ENCODE results near the gene ZBTB18. TPM values are rescaled to one million over a fixed set of nuclear protein-coding genes. Genes with fewer than 3 reads are reported as not detected.

The ZBTB18 gene
- total RNA-seq, 1 experiment from 2014 or later: 16.8 TPM

DNA sequence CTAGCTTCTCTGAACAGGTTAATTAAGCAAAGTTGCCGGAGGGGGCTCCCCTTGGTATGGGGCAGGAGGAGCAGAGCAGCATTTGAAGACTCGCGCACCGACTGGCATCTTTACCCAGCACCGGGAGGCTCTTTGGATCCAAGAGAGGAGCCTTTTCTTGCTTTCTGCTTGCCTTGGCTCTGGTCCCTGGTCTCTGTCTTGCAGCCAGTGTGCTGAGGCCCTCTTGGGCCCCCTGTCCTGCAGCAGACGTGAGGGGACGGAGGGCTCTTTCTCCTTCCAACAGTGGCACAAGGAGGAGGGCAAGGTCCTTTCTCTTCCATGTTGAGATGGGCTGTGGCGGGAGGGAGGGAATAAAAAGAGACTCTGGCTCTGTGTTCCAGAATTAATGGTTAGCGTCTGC lies 45.6 kb downstream of the ZBTB18 start:
- ChIA-PET CTCF (no interaction called here), POLR2A (ENCODE audit: unreplicated experiment) (no interaction called here)
- Histone ChIP-seq H3K4me3 (ENCODE audit: low read length) (no peak overlapping the region), H3K4me1 (ENCODE audit: insufficient read depth, low read length) (peaks cover 10% of the 10 kb centered on the region; the same call in 1 of the 2 replicates), H3K9me3 (ENCODE audit: low read length) (no peaks in the 10 kb centered on the region), H3K9ac (ENCODE audit: low read length) (no peak overlapping the region), H3K27me3 (ENCODE audit: low read length) (no peaks in the 10 kb centered on the region), H3K9me2 (replicated peaks; ENCODE audit: low read length) (0 out of 2 replicates have a peak, but pooled peaks cover 7% of the 10 kb centered on the region), H3K79me2 (ENCODE audit: low read length) (no peaks in the 10 kb centered on the region), H3K27ac (ENCODE audit: low read length) (no peak overlapping the region), H3K4me2 (ENCODE audit: low read length) (no peak overlapping the region), H2AFZ (ENCODE audit: low read length) (no peak overlapping the region), H3K36me3 (ENCODE audit: low read depth, low read length) (no peaks in the 10 kb centered on the region), H3F3A (ENCODE audit: low read length, unreplicated experiment) (no peaks in the 10 kb centered on the region), H4K20me1 (ENCODE audit: low read length) (no peaks in the 10 kb centered on the region)
- no peak for TF ChIP-seq CTCF (conservative IDR thresholded peaks at IDR 0.05; ENCODE audit: low read depth, low read length)
- no peak for TF ChIP-seq EZH2 (IDR thresholded peaks at IDR 0.05; ENCODE audit: low read length, unreplicated experiment)
- no peak for TF ChIP-seq EZH2phosphoT487 (IDR thresholded peaks at IDR 0.05; ENCODE audit: borderline replicate concordance, low read length)
- BruUV-seq (replicated peaks): no TSS peak
- intact Hi-C loops (cut with micrococcal nuclease): no loop called here
- no peak for ATAC-seq
- DNase-seq: no peak

- POLR2A ChIA-PET (ENCODE audit: unreplicated experiment): interaction anchor here (0.5 kb wide), 1 partner anchor 575 kb away, joined by 12 read pairs; no protein-coding TSS in a partner anchor
- no peak for ATAC-seq
Measured at GRCh38 chr1:244097523-244098405, 46.7 kb downstream of the ZBTB18 start.

More at GRCh38 chr1:244097523-244098405, 46.7 kb downstream of the ZBTB18 start:
- no peak for DNase-seq
- Histone ChIP-seq H3K9ac (ENCODE audit: low read length) (no peak overlapping the region), H4K20me1 (ENCODE audit: low read length) (no peaks in the 10 kb centered on the region), H3K9me2 (replicated peaks; ENCODE audit: low read length) (0 out of 2 replicates have a peak, but pooled peaks cover 7% of the 10 kb centered on the region), H3K79me2 (ENCODE audit: low read length) (no peaks in the 10 kb centered on the region), H3K4me1 (ENCODE audit: insufficient read depth, low read length) (no peaks in the 10 kb centered on the region), H3K36me3 (ENCODE audit: low read depth, low read length) (no peaks in the 10 kb centered on the region), H3K4me3 (ENCODE audit: low read length) (no peak overlapping the region), H3K9me3 (ENCODE audit: low read length) (no peaks in the 10 kb centered on the region), H3F3A (ENCODE audit: low read length, unreplicated experiment) (no peaks in the 10 kb centered on the region), H2AFZ (ENCODE audit: low read length) (no peak overlapping the region), H3K27me3 (ENCODE audit: low read length) (no peaks in the 10 kb centered on the region), H3K27ac (ENCODE audit: low read length) (no peak overlapping the region), H3K4me2 (ENCODE audit: low read length) (no peak overlapping the region)
- TF ChIP-seq EZH2phosphoT487 (IDR thresholded peaks at IDR 0.05; ENCODE audit: borderline replicate concordance, low read length) (no peak), EZH2 (IDR thresholded peaks at IDR 0.05; ENCODE audit: low read length, unreplicated experiment) (no peak), CTCF (conservative IDR thresholded peaks at IDR 0.05; ENCODE audit: low read depth, low read length) (no peak)
- intact Hi-C loops (cut with micrococcal nuclease): no loop called here
- BruUV-seq (replicated peaks): no TSS peak
- CTCF ChIA-PET: no interaction called here
